GM12878 (cell line): ENCODE data around the gene ZNF189. TPM values are rescaled to one million over a fixed set of nuclear protein-coding genes. Genes with fewer than 3 reads are reported as not detected.

ENCODE experiments used
- ATAC-seq: fragments of 200-7000 bp; cut with Tn5 transposase; 3 replicates; pipeline ENCODE4 v1.9.1; 2020; ENCODE audit warnings: mild to moderate bottlenecking, moderate library complexity
- BruUV-seq: library from RNA; stranded (reverse); fragments of 400-500 nt; replicated peaks from 2 replicates; lab custom pipeline; 2021; lab: Mats Ljungman, UMichigan
- CTCF ChIA-PET: fragments of 300-600 bp; sonication (Branson Sonifier 250); formaldehyde crosslinking; extraction: SDS; loops from one replicate; lab custom pipeline; 2021; ENCODE audit warnings: inconsistent platforms; lab: Yijun Ruan, JAX
- POLR2A ChIA-PET: fragments of 350-600 bp; formaldehyde crosslinking; extraction: SDS; loops from one replicate; lab custom pipeline; 2021; ENCODE audit warnings: inconsistent platforms; lab: Charles Lee
- RAD21 ChIA-PET: fragments of 300-600 bp; sonication (Branson Sonifier 250); formaldehyde crosslinking; loops from one replicate; lab custom pipeline; 2023; ENCODE audit warnings: antibody characterized with exemption; ENCODE audit not compliant: unreplicated experiment; lab: Charles Lee
- SMC1A ChIA-PET: fragments of 300-600 bp; sonication (Branson Sonifier 250); formaldehyde crosslinking; loops from one replicate; lab custom pipeline; 2023; ENCODE audit not compliant: unreplicated experiment, uncharacterized antibody; lab: Charles Lee
- DNase-seq: peaks from one replicate; pipeline ENCODE4 v3.0.0-alpha.2; 2011; ENCODE audit warnings: low read depth, low spot score
- FAIRE-seq: peaks from 3 replicates; lab custom pipeline; 2011; peaks lifted over from hg19 to GRCh38; lab: Jason Lieb, UNC
- H2AFZ ChIP-seq: 2 replicates; pipeline ENCODE4 v1.6.0; 2011; ENCODE audit warnings: low read depth, low read length, control low read depth; ENCODE audit not compliant: control insufficient read depth
- H3K27ac ChIP-seq: 2 replicates; pipeline ENCODE4 v1.5.1; 2011; ENCODE audit warnings: control low read depth; ENCODE audit not compliant: control insufficient read depth, insufficient read depth
- H3K27me3 ChIP-seq, 2 experiments: replicated peaks in 1 of 2; 2 replicates each; pipeline versions ENCODE4 v1.6.0 to v1.6.1; 2011; ENCODE audit warnings: low read length in 1 of 2; ENCODE audit not compliant: control insufficient read depth in 2 of 2, insufficient read depth in 2 of 2
- H3K36me3 ChIP-seq, 2 experiments: 2 replicates each; pipeline ENCODE4 v1.5.1; 2011; ENCODE audit warnings: low read length in 1 of 2; ENCODE audit not compliant: control insufficient read depth in 2 of 2, insufficient read depth in 2 of 2
- H3K4me1 ChIP-seq: 2 replicates; pipeline ENCODE4 v1.6.1; 2011; ENCODE audit warnings: mild to moderate bottlenecking, low read length, moderate library complexity, mixed read lengths; ENCODE audit not compliant: control insufficient read depth, insufficient read depth
- H3K4me2 ChIP-seq: 2 replicates; pipeline ENCODE4 v1.6.0; 2011; ENCODE audit warnings: control low read depth; ENCODE audit not compliant: control insufficient read depth, insufficient read depth
- H3K4me3 ChIP-seq: fragments of 200-600 bp; sonication (generic); 2 replicates; pipeline ENCODE4 v1.5.1; 2016
- H3K79me2 ChIP-seq: 2 replicates; pipeline ENCODE4 v1.6.0; 2011; ENCODE audit warnings: low read length; ENCODE audit not compliant: control insufficient read depth, insufficient read depth
- H3K9ac ChIP-seq: 2 replicates; pipeline ENCODE4 v1.8.0; 2011; ENCODE audit warnings: low read length, control low read depth, mixed read lengths; ENCODE audit not compliant: control insufficient read depth, insufficient read depth
- H3K9me3 ChIP-seq: replicated peaks from 3 replicates; pipeline ENCODE4 v1.5.1; 2011; ENCODE audit warnings: mild to moderate bottlenecking, low read length; ENCODE audit not compliant: control insufficient read depth, insufficient read depth
- H4K20me1 ChIP-seq: 2 replicates; pipeline ENCODE4 v1.6.0; 2011; ENCODE audit not compliant: control insufficient read depth, insufficient read depth
- ATF7 ChIP-seq: fragments of 450-650 bp; IDR thresholded peaks from 2 replicates; pipeline ENCODE4 v1.6.1; 2016; ENCODE audit warnings: low read depth, mild to moderate bottlenecking
- NFXL1 ChIP-seq: fragments of 450-650 bp; IDR thresholded peaks from 2 replicates; pipeline ENCODE4 v1.6.1; 2017; ENCODE audit warnings: antibody characterized with exemption, mild to moderate bottlenecking, borderline replicate concordance
- WGBS: methylation state at CpG from one replicate; pipeline ENCODE4 v1.1.6; 2016; ENCODE audit warnings: low lambda C conversion rate; ENCODE audit not compliant: insufficient replicate concordance, insufficient coverage; ENCODE audit errors: missing lambda C conversion rate; 5-methylcytosine and 5-hydroxymethylcytosine counted together
- in situ Hi-C: fragments of 300-500 bp; cut with MboI; formaldehyde crosslinking; loops from 9 replicates; pipeline ENCODE4 v1.14.3; 2018; ENCODE audit warnings: mixed read lengths
- intact Hi-C: fragments of 100-400 bp; cut with micrococcal nuclease; formaldehyde crosslinking; loops from one replicate; pipeline ENCODE4 v1.14.2; 2022; ENCODE audit not compliant: unreplicated experiment
- polyA plus RNA-seq, 11 experiments: library from polyadenylated mRNA; depleted of rRNA in 4 of 11; unstranded in 6 of 11; stranded (reverse) in 5 of 11; fragments of >200 nt; fragmentation: Nextera tagmentation in 4 of 11; fragmentation: Illumina TruSeq in 1 of 11; extraction: Ambion mirVana in 4 of 11; extraction: Trizol in 1 of 11; gene quantifications; 1 replicate in 1 of 11; 2 replicates in 10 of 11; pipeline versions ENCODE4 v1.2.1 to v1.2.3, GENCODE V29; 2011 to 2016; ENCODE audit warnings: inconsistent platforms in 2 of 11, missing spikeins in 2 of 11, low read depth in 1 of 11
- total RNA-seq, 4 experiments: library from RNA; depleted of rRNA in 3 of 4; stranded (reverse); fragments of >200 nt in 3 of 4; fragmentation: Illumina TruSeq in 1 of 4; extraction: Trizol in 1 of 4; gene quantifications; 2 replicates each; pipeline versions ENCODE4 v1.2.1 to v1.2.3, GENCODE V29; 2013 to 2021
- TF ChIP-seq, protein P1 (sequence below): fragments of 450-650 bp; IDR thresholded peaks from 2 replicates; pipeline ENCODE4 v1.6.1; 2017; ENCODE audit warnings: mild to moderate bottlenecking, moderate library complexity

The ZNF189 gene
- total and polyA plus RNA-seq, 10 of the 15 experiments (the other 5 are each of a cell fraction or from before 2014, with no cell fraction given) = 3.1 to 12.3 (median 7.4) TPM

GRCh38 chr9:101400120-101400519 lies 1.5 kb downstream of the ZNF189 start:
- TF ChIP-seq, protein P1, sequence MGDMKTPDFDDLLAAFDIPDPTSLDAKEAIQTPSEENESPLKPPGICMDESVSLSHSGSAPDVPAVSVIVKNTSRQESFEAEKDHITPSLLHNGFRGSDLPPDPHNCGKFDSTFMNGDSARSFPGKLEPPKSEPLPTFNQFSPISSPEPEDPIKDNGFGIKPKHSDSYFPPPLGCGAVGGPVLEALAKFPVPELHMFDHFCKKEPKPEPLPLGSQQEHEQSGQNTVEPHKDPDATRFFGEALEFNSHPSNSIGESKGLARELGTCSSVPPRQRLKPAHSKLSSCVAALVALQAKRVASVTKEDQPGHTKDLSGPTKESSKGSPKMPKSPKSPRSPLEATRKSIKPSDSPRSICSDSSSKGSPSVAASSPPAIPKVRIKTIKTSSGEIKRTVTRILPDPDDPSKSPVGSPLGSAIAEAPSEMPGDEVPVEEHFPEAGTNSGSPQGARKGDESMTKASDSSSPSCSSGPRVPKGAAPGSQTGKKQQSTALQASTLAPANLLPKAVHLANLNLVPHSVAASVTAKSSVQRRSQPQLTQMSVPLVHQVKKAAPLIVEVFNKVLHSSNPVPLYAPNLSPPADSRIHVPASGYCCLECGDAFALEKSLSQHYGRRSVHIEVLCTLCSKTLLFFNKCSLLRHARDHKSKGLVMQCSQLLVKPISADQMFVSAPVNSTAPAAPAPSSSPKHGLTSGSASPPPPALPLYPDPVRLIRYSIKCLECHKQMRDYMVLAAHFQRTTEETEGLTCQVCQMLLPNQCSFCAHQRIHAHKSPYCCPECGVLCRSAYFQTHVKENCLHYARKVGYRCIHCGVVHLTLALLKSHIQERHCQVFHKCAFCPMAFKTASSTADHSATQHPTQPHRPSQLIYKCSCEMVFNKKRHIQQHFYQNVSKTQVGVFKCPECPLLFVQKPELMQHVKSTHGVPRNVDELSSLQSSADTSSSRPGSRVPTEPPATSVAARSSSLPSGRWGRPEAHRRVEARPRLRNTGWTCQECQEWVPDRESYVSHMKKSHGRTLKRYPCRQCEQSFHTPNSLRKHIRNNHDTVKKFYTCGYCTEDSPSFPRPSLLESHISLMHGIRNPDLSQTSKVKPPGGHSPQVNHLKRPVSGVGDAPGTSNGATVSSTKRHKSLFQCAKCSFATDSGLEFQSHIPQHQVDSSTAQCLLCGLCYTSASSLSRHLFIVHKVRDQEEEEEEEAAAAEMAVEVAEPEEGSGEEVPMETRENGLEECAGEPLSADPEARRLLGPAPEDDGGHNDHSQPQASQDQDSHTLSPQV = no peak
- TF ChIP-seq NFXL1 = no peak
- TF ChIP-seq ATF7 = no peak
- TF ChIP-seq, all 136 proteins: peak for 0
- peak overlapping the region; percentile 76; the same call in 1 of the 2 replicates for H3K9ac ChIP-seq
- DNase-seq = no peak
- SMC1A ChIA-PET = interaction anchor here (0.7 to 2.7 kb wide), 7 partner anchors 28 to 281 kb away, joined by 3 to 12 read pairs (median 4); no protein-coding TSS in a partner anchor
- H3K9me3 ChIP-seq = peaks cover 11% of the 10 kb centered on the region
- peak overlapping the region; percentile 80 for H3K4me3 ChIP-seq
- intact Hi-C loops = no loop called here
- peak overlapping the region; percentile 94 for H3K4me2 ChIP-seq
- H3K36me3 ChIP-seq = peaks cover 0 to 28% of the 10 kb centered on the region in 2 experiments; a peak in 2 of 4 replicates
- POLR2A ChIA-PET = interaction anchor here (0.6 to 2.4 kb wide), 5 partner anchors 21 to 134 kb away, joined by 3 to 16 read pairs (median 3); partner anchors contain the start of gene RNF20
- BruUV-seq = TSS peak; percentile 44
- H3K27me3 ChIP-seq = no peaks in the 10 kb centered on the region
- in situ Hi-C loops = no loop called here
- 0 out of 2 replicates have a peak, but pooled peaks cover 3% of the 10 kb centered on the region for H3K4me1 ChIP-seq
- ATAC-seq = no peak
- 69% methylated on average over 5 of the region's 5 CpGs for WGBS
- no peaks in the 10 kb centered on the region for H4K20me1 ChIP-seq
- no peak overlapping the region for H2AFZ ChIP-seq
- CTCF ChIA-PET = interaction anchor here (0.8 to 1.7 kb wide), 3 partner anchors 19 to 281 kb away, joined by 3 to 6 read pairs (median 4); no protein-coding TSS in a partner anchor
- H3K27ac ChIP-seq = no peak overlapping the region
- RAD21 ChIA-PET = interaction anchor here (2.1 to 3.0 kb wide), 2 partner anchors 27 to 49 kb away, joined by 8 to 14 read pairs; no protein-coding TSS in a partner anchor
- H3K79me2 ChIP-seq = peaks cover 53% of the 10 kb centered on the region
- no peak for FAIRE-seq
